ENCODE measurements around the gene DCHS1.

DCHS1 gene

GRCh38 chr11:6670202-6670830 lies 14.7 kb upstream of the DCHS1 start:
- DNase-seq (ENCODE audit: low spot score): no peak

GRCh38 chr11:6667733-6668374 lies 12.2 kb upstream of the DCHS1 start:
- DNase-seq (ENCODE audit: low spot score): peak; percentile 61

- DNase-seq (ENCODE audit: low spot score): no peak
Measured at GRCh38 chr11:6666302-6667183, 10.9 kb upstream of the DCHS1 start.

- no peak for DNase-seq (ENCODE audit: low spot score)
Measured at GRCh38 chr11:6664551-6664950, 8.9 kb upstream of the DCHS1 start.

DNA sequence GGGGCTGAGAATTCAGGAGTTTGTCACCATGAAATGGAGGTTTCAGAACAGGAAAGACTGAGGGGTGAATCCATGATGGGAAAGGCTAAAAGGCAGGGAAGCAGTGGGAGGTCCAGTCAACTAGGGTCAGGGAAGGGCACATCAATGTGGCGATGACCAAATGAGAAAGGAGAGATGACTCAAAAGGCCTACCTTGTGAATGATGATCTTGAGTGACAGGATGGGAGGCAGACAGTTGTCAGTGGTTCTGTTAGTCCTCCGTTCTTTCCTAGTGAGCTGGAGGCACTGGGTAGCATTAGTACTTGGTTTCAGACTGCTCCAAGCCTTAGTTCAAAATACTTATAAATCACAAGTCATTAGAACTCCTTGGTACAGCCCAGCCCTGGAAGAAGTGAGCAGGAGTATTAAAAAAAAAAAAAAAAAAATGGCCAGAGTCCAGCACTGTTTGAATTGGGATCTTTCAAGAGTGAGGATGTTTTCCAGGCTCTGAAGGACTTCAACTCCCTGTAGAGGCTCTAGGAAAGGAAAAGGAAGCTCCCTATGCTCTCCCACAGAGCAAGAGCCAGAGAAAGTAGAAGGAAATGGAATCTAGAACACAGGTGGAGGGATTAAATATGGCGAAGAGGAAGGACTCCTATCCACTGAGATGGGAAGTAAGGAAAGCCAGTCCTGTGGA lies 8.3 kb upstream of the DCHS1 start:
- DNase-seq (ENCODE audit: low spot score): no peak

DNA sequence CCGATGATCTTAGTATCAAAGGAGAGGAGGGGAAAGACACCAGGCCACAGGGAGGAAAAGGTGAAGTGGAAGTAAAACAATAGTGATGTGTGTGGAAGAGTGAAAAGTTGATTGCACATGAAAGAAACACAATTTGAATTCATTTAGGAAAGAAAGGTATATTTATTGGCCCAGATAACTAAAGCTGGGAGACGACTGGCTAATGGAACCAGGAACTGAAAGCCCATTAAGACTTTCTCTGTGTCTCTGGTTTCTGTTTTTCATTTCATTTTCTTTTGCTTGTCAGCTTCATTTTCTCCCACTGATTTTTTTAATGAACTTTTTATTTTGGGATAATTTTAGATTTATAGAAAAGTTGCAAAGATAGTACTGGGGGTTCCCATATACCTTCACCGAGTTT lies 5.1 kb upstream of the DCHS1 start:
- DNase-seq (ENCODE audit: low spot score): no peak

GRCh38 chr11:6658647-6659046 lies 3.0 kb upstream of the DCHS1 start:
- no peak for DNase-seq (ENCODE audit: low spot score)

- no peak for DNase-seq (ENCODE audit: low spot score)
Measured at GRCh38 chr11:6657346-6657745, 1.7 kb upstream of the DCHS1 start.

GRCh38 chr11:6656936-6657335 lies 1.3 kb upstream of the DCHS1 start:
- no peak for DNase-seq (ENCODE audit: low spot score)

GRCh38 chr11:6656584-6656915 lies 941 bp upstream of the DCHS1 start:
- no peak for DNase-seq (ENCODE audit: low spot score)

DNA sequence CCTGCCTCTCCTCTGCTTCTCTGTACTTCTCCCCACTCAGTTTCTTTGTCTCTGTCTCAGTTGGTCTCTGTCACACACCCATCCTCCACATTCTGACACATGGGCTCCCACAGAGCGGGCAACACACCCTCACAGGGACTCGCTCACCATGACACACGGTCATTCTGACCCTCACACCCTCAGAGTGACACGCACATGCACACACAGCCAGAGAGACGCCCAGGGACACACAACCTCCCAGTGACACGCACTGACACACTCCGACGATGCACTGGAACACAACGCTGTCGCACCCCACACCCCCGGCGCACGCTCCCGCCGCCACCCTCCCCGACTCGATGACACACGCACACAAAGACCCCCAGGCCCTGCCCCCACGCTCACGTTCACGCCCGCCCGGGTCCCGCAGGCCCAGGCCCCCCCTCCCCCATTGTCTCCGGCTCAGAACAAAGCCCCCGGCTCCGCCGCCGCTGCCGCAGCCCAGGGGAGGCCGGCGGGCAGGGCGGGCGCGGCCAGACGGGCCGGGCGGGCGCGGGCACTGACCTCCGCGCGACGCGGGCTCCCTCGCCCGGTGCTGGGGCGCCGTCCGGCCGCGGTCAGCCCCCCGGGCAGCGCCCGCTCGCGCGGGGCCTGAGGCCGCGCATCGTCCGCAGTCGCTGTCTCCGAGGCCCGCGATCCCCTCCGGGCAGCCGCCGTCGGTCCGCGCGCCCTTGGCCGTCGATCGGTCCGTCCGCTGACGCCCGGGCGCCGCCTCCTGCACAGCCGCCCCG lies 404 bp downstream of the DCHS1 start:
- no peak for DNase-seq (ENCODE audit: low spot score)

- no peak for DNase-seq (ENCODE audit: low spot score)
Measured at GRCh38 chr11:6654281-6655019, 1.2 kb downstream of the DCHS1 start.

- no peak for DNase-seq (ENCODE audit: low spot score)
Measured at GRCh38 chr11:6653656-6654055, 2.0 kb downstream of the DCHS1 start.

DNA sequence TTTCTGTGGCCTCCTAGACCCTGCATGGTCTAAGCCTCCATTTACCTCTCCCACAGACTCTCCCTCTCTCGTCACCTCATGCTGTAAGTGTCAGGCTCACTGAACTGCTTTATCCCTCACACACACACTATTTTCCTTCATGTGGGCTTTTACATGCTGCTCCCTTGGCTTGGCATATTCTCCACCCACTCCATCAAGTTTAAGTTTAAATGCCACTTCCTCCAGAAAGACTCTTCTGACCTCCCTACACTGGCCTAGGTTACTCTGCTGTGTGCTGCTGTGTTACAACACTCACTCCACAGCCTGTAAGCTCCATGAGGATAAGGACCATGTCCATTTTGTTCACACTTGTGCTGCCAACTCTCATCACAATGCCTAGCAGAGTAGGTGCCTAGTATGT lies 2.5 kb downstream of the DCHS1 start:
- DNase-seq (ENCODE audit: low spot score): no peak

DNA sequence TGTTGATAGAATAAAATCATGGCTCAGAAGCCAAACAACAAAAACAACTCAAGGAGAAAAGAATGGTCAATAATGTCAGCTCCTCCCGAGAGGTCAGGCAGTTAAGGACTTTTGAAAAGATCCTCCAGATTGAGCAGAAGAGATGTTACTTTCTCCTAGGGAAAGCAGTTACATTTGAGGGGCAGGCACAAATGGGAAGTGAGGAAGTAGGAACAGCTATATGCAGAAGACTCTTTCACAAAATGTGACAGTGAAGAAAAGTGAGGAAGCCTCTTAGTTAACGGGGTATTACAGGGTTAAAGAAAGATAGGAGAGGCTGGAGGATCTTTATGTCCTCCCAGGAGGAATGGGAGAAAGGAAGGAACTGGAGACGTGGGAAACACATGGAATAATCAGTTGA lies 3.4 kb downstream of the DCHS1 start:
- no peak for DNase-seq (ENCODE audit: low spot score)

GRCh38 chr11:6650980-6651379 lies 4.6 kb downstream of the DCHS1 start:
- DNase-seq (ENCODE audit: low spot score): no peak

- DNase-seq (ENCODE audit: low spot score): no peak
Measured at GRCh38 chr11:6650104-6650503, 5.5 kb downstream of the DCHS1 start.

GRCh38 chr11:6648501-6648900 lies 7.1 kb downstream of the DCHS1 start:
- no peak for DNase-seq (ENCODE audit: low spot score)

DNA sequence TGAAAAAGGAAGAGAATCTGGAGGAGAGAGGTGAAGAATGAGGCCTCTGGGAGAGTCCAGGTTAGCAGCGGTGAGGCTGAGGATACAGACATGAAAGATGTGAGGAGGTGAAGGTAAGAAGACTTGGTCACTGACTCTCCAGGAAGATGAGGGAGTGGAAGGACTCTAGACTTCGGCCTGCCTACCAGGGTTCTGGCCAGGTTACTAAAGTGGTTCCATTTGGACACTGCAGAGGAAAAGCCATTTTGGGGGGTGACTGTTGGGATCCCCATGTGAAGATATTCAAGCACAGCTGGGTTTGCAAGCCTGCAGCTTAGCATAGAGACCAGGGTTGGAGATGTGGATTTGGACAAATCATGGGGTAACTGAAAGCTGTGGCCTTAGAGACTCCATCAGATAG lies 7.8 kb downstream of the DCHS1 start:
- no peak for DNase-seq (ENCODE audit: low spot score)

- DNase-seq (ENCODE audit: low spot score): no peak
Measured at GRCh38 chr11:6646918-6647679, 8.5 kb downstream of the DCHS1 start.

- DNase-seq (ENCODE audit: low spot score): no peak
Measured at GRCh38 chr11:6646576-6646917, 9.1 kb downstream of the DCHS1 start.
